ENCODE data around the gene PCLO. TPM values are rescaled to one million over a fixed set of nuclear protein-coding genes. Genes with fewer than 3 reads are reported as not detected.
"Not testable (repeated sequence)": the region's sequence is repeated elsewhere in the genome, so short reads cannot be mapped to it uniquely, and the experiment has no call there.

The PCLO gene
- total RNA-seq, 4 donors from 2014 or later = 1.4 to 5.8 (median 4.2) TPM

- intact Hi-C loops (cut with DNase I; ENCODE audit: low total_unique reads) = no loop called here
- no peak overlapping the region for H3K4me3 ChIP-seq (ENCODE audit: low read depth, poor library complexity, severe bottlenecking)
- no peak for DNase-seq (ENCODE audit: low spot score in 2 of 2)
- WGBS, 2 donors = 40 to 43% methylated on average over 2 of the region's 2 CpGs
- TF ChIP-seq POLR2A (IDR thresholded peaks at IDR 0.05) (no peak), CTCF (IDR thresholded peaks at IDR 0.05) (no peak)
Observed at GRCh38 chr7:82715344-82715743, 447.3 kb downstream of the PCLO start.

GRCh38 chr7:82714883-82715282 lies 447.8 kb downstream of the PCLO start:
- TF ChIP-seq POLR2A (IDR thresholded peaks at IDR 0.05) (no peak), CTCF (IDR thresholded peaks at IDR 0.05) (no peak)
- WGBS, 2 donors = 31 to 44% methylated on average over 2 of the region's 2 CpGs
- intact Hi-C loops (cut with DNase I; ENCODE audit: low total_unique reads) = no loop called here
- H3K4me3 ChIP-seq (ENCODE audit: low read depth, poor library complexity, severe bottlenecking) = no peak overlapping the region
- no peak for DNase-seq (ENCODE audit: low spot score in 2 of 2)

GRCh38 chr7:82713506-82713905 lies 449.2 kb downstream of the PCLO start:
- no peak overlapping the region for H3K4me3 ChIP-seq (ENCODE audit: low read depth, poor library complexity, severe bottlenecking)
- intact Hi-C loops (cut with DNase I; ENCODE audit: low total_unique reads) = no loop called here
- no peak for DNase-seq (ENCODE audit: low spot score in 2 of 2)
- WGBS, 2 donors = 62 to 65% methylated on average over 2 of the region's 2 CpGs
- TF ChIP-seq POLR2A (IDR thresholded peaks at IDR 0.05) (no peak), CTCF (IDR thresholded peaks at IDR 0.05) (no peak)

- intact Hi-C loops (cut with DNase I; ENCODE audit: low total_unique reads); H3K4me3 ChIP-seq (ENCODE audit: low read depth, poor library complexity, severe bottlenecking); DNase-seq (ENCODE audit: low spot score in 2 of 2): not testable (repeated sequence)
- WGBS, 2 donors = 73 to 77% methylated on average over 1 of the region's 1 CpG
Observed at GRCh38 chr7:82706344-82706743, 456.3 kb downstream of the PCLO start.

GRCh38 chr7:82705517-82706260 lies 457.0 kb downstream of the PCLO start:
- no peak overlapping the region for H3K4me3 ChIP-seq (ENCODE audit: low read depth, poor library complexity, severe bottlenecking)
- 30% methylated on average over 2 of the region's 2 CpGs for WGBS, 2 donors
- no peak for DNase-seq (ENCODE audit: low spot score in 2 of 2)
- TF ChIP-seq POLR2A (IDR thresholded peaks at IDR 0.05) = no peak
- intact Hi-C loops (cut with DNase I; ENCODE audit: low total_unique reads) = no loop called here

GRCh38 chr7:82704121-82704520 lies 458.6 kb downstream of the PCLO start:
- intact Hi-C loops (cut with DNase I; ENCODE audit: low total_unique reads) = no loop called here
- DNase-seq (ENCODE audit: low spot score in 2 of 2) = no peak

More at GRCh38 chr7:82704121-82704520, 458.6 kb downstream of the PCLO start:
- no peak for TF ChIP-seq CTCF (IDR thresholded peaks at IDR 0.05)
- TF ChIP-seq POLR2A (IDR thresholded peaks at IDR 0.05) = no peak
- no peak overlapping the region for H3K4me3 ChIP-seq (ENCODE audit: low read depth, poor library complexity, severe bottlenecking)
